HG02571 (cell line): ENCODE results near the gene ARMC2.
"Not testable (repeated sequence)": the region's sequence is repeated elsewhere in the genome, so short reads cannot be mapped to it uniquely, and the experiment has no call there.

ENCODE experiments used
- ATAC-seq: cut with Tn5 transposase; IDR thresholded peaks from one replicate; pipeline ENCODE4 v1.9.1; 2021; ENCODE audit warnings: mild to moderate bottlenecking, moderate library complexity; ENCODE audit not compliant: unreplicated experiment

ARMC2 gene

GRCh38 chr6:108914235-108915022, 66.2 kb downstream of the ARMC2 start:
- ATAC-seq, result no peak

- no peak for ATAC-seq
These were observed 67.0 kb downstream of the ARMC2 start for GRCh38 chr6:108915258-108915657.

GRCh38 chr6:108916026-108916686, 67.9 kb downstream of the ARMC2 start:
- no peak for ATAC-seq

- no peak for ATAC-seq
These were observed 72.5 kb downstream of the ARMC2 start for GRCh38 chr6:108920751-108921150.

- no peak for ATAC-seq
These were observed 73.5 kb downstream of the ARMC2 start for GRCh38 chr6:108921547-108922361.

- ATAC-seq, result no peak
These were observed 74.3 kb downstream of the ARMC2 start for GRCh38 chr6:108922499-108922898.

- ATAC-seq, result no peak
These were observed 79.7 kb downstream of the ARMC2 start for GRCh38 chr6:108927927-108928326.

- no peak for ATAC-seq
These were observed 80.4 kb downstream of the ARMC2 start for GRCh38 chr6:108928650-108929049.

GRCh38 chr6:108931090-108931489, 82.9 kb downstream of the ARMC2 start:
- ATAC-seq, result not testable (repeated sequence)

GRCh38 chr6:108937170-108937569, 88.9 kb downstream of the ARMC2 start:
- ATAC-seq, result no peak

- no peak for ATAC-seq
These were observed 92.5 kb downstream of the ARMC2 start for GRCh38 chr6:108940741-108941140.

- no peak for ATAC-seq
These were observed 93.1 kb downstream of the ARMC2 start for GRCh38 chr6:108941281-108941680.

GRCh38 chr6:108941859-108942258, 93.6 kb downstream of the ARMC2 start:
- no peak for ATAC-seq

GRCh38 chr6:108942556-108943492, 94.6 kb downstream of the ARMC2 start:
- no peak for ATAC-seq

GRCh38 chr6:108944071-108944470, 95.8 kb downstream of the ARMC2 start:
- no peak for ATAC-seq

- ATAC-seq, result no peak
These were observed 96.8 kb downstream of the ARMC2 start for GRCh38 chr6:108944707-108945680.

GRCh38 chr6:108945681-108946159, 97.5 kb downstream of the ARMC2 start:
- no peak for ATAC-seq

- ATAC-seq, result no peak
These were observed 98.5 kb downstream of the ARMC2 start for GRCh38 chr6:108946695-108947094.
